Astrocyte of the spinal cord (primary cell): Measurements from ENCODE around the gene XDH.

Experiments
- DNase-seq: peaks from one replicate; pipeline ENCODE4 v3.0.0; 2011; ENCODE audit warnings: low read depth, low spot score
- H3K4me3 ChIP-seq: 2 replicates; pipeline ENCODE4 v1.5.1; 2011; ENCODE audit warnings: low read depth, mild to moderate bottlenecking, low read length, moderate library complexity
- in situ Hi-C: cut with HindIII; loops from 2 replicates; pipeline ENCODE4 v1.10.0; 2017; ENCODE audit warnings: low sequenced_read_pairs
- TF ChIP-seq, protein P1 (sequence below): IDR thresholded peaks from 2 replicates; pipeline ENCODE4 v1.5.1; 2012; ENCODE audit warnings: low read depth, mild to moderate bottlenecking, low read length, inconsistent platforms

The XDH gene

DNA sequence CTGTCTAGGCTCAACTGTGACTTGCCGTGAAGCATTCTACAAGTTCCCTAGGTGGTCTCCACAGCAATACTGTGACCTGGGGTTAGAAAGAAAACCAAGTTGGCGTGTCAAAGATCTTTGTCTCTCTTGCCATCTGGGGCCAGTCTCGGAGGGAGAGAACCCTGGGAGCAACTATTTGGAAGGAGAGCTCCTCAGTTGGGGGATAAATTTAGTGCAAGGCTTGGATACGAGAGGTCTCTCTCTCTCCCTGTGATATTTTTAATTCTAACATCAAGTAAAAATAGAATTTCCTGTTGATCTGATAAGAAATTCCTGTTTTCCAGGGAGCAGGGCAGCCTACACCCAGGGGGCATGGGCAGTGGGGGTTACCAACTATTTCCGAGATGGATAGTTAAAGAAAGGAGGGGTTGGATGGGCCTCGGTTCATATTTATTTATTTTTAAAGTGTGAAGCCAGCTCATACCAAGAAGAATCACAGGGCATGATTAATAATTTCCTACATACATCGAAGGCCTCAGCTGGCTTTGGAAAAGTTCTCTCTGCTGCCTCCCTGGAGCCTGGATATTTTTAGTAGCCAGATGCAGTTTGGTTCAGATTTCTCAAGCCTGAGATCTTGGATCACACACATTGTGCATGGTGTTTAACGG lies 117.8 kb downstream of the XDH start:
- DNase-seq, result peak; percentile 42
- TF ChIP-seq, protein P1, sequence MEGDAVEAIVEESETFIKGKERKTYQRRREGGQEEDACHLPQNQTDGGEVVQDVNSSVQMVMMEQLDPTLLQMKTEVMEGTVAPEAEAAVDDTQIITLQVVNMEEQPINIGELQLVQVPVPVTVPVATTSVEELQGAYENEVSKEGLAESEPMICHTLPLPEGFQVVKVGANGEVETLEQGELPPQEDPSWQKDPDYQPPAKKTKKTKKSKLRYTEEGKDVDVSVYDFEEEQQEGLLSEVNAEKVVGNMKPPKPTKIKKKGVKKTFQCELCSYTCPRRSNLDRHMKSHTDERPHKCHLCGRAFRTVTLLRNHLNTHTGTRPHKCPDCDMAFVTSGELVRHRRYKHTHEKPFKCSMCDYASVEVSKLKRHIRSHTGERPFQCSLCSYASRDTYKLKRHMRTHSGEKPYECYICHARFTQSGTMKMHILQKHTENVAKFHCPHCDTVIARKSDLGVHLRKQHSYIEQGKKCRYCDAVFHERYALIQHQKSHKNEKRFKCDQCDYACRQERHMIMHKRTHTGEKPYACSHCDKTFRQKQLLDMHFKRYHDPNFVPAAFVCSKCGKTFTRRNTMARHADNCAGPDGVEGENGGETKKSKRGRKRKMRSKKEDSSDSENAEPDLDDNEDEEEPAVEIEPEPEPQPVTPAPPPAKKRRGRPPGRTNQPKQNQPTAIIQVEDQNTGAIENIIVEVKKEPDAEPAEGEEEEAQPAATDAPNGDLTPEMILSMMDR, result no peak
- no peak overlapping the region for H3K4me3 ChIP-seq
- in situ Hi-C loops, result no loop called here

DNA sequence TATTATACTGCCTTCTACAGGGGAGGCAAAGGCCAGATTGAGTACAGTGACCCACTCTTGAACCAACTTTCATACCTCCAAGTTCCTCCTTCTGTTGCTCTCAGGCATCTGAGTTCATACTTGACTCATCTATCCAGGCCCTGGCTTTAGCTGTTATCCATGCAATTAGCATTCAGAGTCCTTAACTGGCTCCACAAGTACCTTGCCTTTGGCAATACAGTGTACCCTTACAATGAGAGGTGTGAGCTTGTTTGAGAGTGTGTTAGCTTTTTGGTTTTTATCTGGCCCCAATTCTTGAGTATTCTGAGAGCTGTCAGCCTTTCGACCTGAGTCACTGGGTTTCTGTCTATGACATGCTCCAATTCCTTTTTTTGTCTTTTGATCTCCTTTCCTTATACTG lies 120.3 kb downstream of the XDH start:
- DNase-seq, result no peak
- no peak overlapping the region for H3K4me3 ChIP-seq
- in situ Hi-C loops, result no loop called here
- TF ChIP-seq, protein P1, result no peak

DNA sequence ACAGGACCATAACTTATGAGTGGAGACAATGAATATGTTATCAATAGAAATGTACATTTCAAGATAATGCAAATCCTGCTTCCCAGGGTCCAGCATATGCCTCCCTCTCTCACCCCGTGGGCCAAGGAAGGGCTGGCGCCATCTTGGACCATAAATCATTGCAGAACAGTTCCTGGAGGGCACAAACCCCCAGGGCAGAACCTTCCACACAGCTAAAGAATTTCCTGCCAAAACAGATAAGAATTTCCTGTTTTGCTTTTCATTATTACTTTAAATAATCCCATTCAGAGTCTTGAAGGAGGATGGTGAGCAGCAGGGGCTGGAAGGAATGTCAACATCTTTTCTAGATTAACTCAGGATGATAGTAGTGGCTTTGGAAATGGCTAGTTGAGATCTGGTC lies 126.9 kb downstream of the XDH start:
- DNase-seq, result no peak
- H3K4me3 ChIP-seq, result no peak overlapping the region
- TF ChIP-seq, protein P1, result no peak
- in situ Hi-C loops, result no loop called here

DNA sequence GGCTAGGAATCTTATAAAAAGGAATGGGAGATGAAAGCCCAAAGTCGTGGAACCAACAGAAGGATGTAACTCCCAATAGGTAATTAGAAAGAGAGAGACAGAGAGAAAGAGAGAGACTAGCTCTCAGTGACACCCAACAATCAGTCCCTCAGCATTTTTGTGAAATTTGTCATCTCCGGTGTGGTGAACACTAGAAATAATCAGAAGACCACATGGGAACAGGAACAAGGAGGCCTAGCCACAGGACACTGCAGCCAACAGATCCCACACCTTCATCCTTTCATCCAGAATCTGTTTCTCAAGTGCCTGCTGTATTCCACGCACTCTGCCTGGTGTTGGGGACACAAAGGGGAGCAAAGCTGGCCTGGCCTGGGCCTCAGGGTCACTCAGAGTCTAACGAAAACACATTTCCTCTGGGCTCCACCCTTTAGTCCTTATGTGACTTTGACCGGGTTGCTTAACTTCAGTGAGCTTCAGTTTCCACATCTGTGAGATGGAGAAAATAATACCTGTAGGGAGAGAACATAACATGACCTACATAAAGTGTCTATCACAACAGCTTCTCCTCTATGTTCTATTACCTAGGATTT lies 127.5 kb downstream of the XDH start:
- no peak overlapping the region for H3K4me3 ChIP-seq
- TF ChIP-seq, protein P1, result no peak
- in situ Hi-C loops, result no loop called here
- DNase-seq, result no peak

DNA sequence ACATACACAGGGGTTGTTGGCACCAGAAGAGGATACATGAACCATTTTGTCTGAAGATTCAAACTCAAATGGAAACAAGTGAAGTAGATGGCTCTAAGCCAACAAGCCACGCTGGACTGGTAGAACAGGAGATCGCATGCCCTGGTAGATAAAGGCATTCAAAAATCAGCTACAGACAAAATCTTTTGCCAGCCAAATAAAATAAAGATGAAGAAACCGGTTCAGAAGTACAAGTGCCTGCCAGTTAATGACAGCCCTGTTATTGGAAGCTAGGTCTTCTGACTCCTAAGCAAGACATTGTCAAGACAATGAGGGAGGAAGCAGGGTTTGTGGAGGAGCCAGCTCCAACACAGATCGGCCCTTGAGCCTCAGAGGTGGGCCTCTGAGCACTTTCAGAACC lies 128.3 kb downstream of the XDH start:
- TF ChIP-seq, protein P1, result no peak
- H3K4me3 ChIP-seq, result no peak overlapping the region
- DNase-seq, result no peak
- in situ Hi-C loops, result no loop called here
